Tibial nerve (tissue), 4 donors: ENCODE results near the gene PLD3.

ENCODE experiments used
- CTCF ChIP-seq, 5 experiments: fragments of 200-600 bp in 3 of 5; fragments of 450-650 bp in 2 of 5; sonication (generic) in 3 of 5; IDR thresholded peaks; one replicate each; pipeline ENCODE4 v1.5.1; 2016 to 2019; ENCODE audit warnings: antibody characterized with exemption in 5 of 5, mild to moderate bottlenecking in 3 of 5, moderate library complexity in 2 of 5
- EP300 ChIP-seq, 2 donors: sonication (generic); formaldehyde crosslinking; IDR thresholded peaks; one replicate each; pipeline ENCODE4 v1.6.1; 2017; ENCODE audit warnings: antibody characterized with exemption in 2 of 2, mild to moderate bottlenecking in 1 of 2
- POLR2A ChIP-seq, 2 donors: fragments of 450-650 bp; IDR thresholded peaks; one replicate each; pipeline ENCODE4 v1.6.1; 2017; ENCODE audit warnings: antibody characterized with exemption in 2 of 2, mild to moderate bottlenecking in 2 of 2, moderate library complexity in 2 of 2

- TF ChIP-seq CTCF (IDR thresholded peaks at IDR 0.05) = no peak
- no peak for TF ChIP-seq EP300 (IDR thresholded peaks at IDR 0.05)
- no peak for TF ChIP-seq POLR2A (IDR thresholded peaks at IDR 0.05)
Observed at GRCh38 chr19:40302224-40303011, 46.1 kb upstream of the PLD3 start.
